Brain microvascular endothelial cell (primary cell): Measurements from ENCODE around the gene UBALD2.
"Not testable (repeated sequence)": the region's sequence is repeated elsewhere in the genome, so short reads cannot be mapped to it uniquely, and the experiment has no call there.

Experiments used
- DNase-seq: peaks from one replicate; pipeline ENCODE4 v3.0.0-alpha.2; 2020
- H3K27ac ChIP-seq: fragments of 250-450 bp; sonication (Bioruptor Pico); 2 replicates; pipeline ENCODE4 v1.5.1; 2020; ENCODE audit warnings: mild to moderate bottlenecking, moderate library complexity
- H3K27me3 ChIP-seq: fragments of 250-450 bp; sonication (Bioruptor Pico); replicated peaks from 2 replicates; pipeline ENCODE4 v1.5.1; 2020; ENCODE audit warnings: mild to moderate bottlenecking
- H3K36me3 ChIP-seq: fragments of 250-450 bp; sonication (Bioruptor Pico); replicated peaks from 2 replicates; pipeline ENCODE4 v1.5.1; 2020; ENCODE audit warnings: mild to moderate bottlenecking
- H3K4me3 ChIP-seq: 2 replicates; pipeline ENCODE4 v1.5.1; 2011; ENCODE audit warnings: low read depth, mild to moderate bottlenecking, control low read depth, low read length, moderate library complexity
- CTCF ChIP-seq: IDR thresholded peaks from 2 replicates; pipeline ENCODE4 v1.5.1; 2011; ENCODE audit warnings: low read depth, mild to moderate bottlenecking, moderate library complexity, low read length, control low read depth, inconsistent platforms; ENCODE audit errors: missing control alignments
- in situ Hi-C: cut with HindIII; loops from 2 replicates; pipeline ENCODE4 v1.10.0; 2017; ENCODE audit warnings: low sequenced_read_pairs, low pct_ligation_motif_present

The UBALD2 gene

GRCh38 chr17:76304226-76305134 is 39.3 kb downstream of the UBALD2 start:
- DNase-seq: no peak
- TF ChIP-seq CTCF: no peak
- in situ Hi-C loops: no loop called here
- Histone ChIP-seq H3K4me3 (no peak overlapping the region), H3K27ac (no peak overlapping the region), H3K27me3 (no peaks in the 10 kb centered on the region), H3K36me3 (peaks cover 12% of the 10 kb centered on the region)

GRCh38 chr17:76305135-76305454 is 39.9 kb downstream of the UBALD2 start:
- H3K4me3 ChIP-seq, H3K27me3 ChIP-seq, DNase-seq, H3K27ac ChIP-seq, in situ Hi-C loops: not testable (repeated sequence)
- H3K36me3 ChIP-seq: peaks cover 12% of the 10 kb centered on the region

GRCh38 chr17:76307299-76307965 is 42.3 kb downstream of the UBALD2 start:
- no peak for DNase-seq
- no peak for TF ChIP-seq CTCF
- Histone ChIP-seq H3K4me3 (no peak overlapping the region), H3K36me3 (peaks cover 26% of the 10 kb centered on the region), H3K27ac (no peak overlapping the region), H3K27me3 (no peaks in the 10 kb centered on the region)
- in situ Hi-C loops: no loop called here

GRCh38 chr17:76307966-76308338 is 42.8 kb downstream of the UBALD2 start, which contains the start of gene QRICH2:
Gene QRICH2 (minus strand): TSS chr17:76308276. CDS start chr17:76307998, 278 bp downstream.
- Histone ChIP-seq H3K27me3 (no peaks in the 10 kb centered on the region), H3K36me3 (peaks cover 31% of the 10 kb centered on the region), H3K4me3 (no peak within 1 kb of the TSS), H3K27ac (no peak within 1 kb of the TSS)
- no peak for DNase-seq
- in situ Hi-C loops: no loop called here
- TF ChIP-seq CTCF: no peak

GRCh38 chr17:76309461-76309860 is 44.3 kb downstream of the UBALD2 start:
- TF ChIP-seq CTCF: no peak
- peaks cover 43% of the 10 kb centered on the region for H3K36me3 ChIP-seq
- no peaks in the 10 kb centered on the region for H3K27me3 ChIP-seq
- DNase-seq: no peak
- in situ Hi-C loops: no loop called here
- no peak overlapping the region for H3K4me3 ChIP-seq
- H3K27ac ChIP-seq: no peak overlapping the region

GRCh38 chr17:76312735-76313134 is 47.6 kb downstream of the UBALD2 start:
- DNase-seq: no peak
- no peak overlapping the region for H3K27ac ChIP-seq
- no peak overlapping the region for H3K4me3 ChIP-seq
- H3K27me3 ChIP-seq: no peaks in the 10 kb centered on the region
- peaks cover 49% of the 10 kb centered on the region for H3K36me3 ChIP-seq
- in situ Hi-C loops: no loop called here
- no peak for TF ChIP-seq CTCF
